Cardiac muscle cell (in vitro differentiated cells and primary cell): ENCODE data around the gene AHRR. TPM values are rescaled to one million over a fixed set of nuclear protein-coding genes. Genes with fewer than 3 reads are reported as not detected.

Experiments used
- DNase-seq, 2 donors: peaks; one replicate each; pipeline versions ENCODE4 v3.0.0 to v3.0.0-alpha.2; 2010 to 2017; ENCODE audit warnings: low read depth in 1 of 2, low spot score in 1 of 2
- H3K27ac ChIP-seq: fragments of 200-600 bp; sonication (generic); 2 replicates; pipeline ENCODE4 v1.5.1; 2016
- H3K27me3 ChIP-seq: fragments of 200-600 bp; sonication (generic); 2 replicates; pipeline ENCODE4 v1.6.0; 2016; ENCODE audit warnings: control low read depth
- H3K36me3 ChIP-seq: fragments of 200-600 bp; sonication (generic); 2 replicates; pipeline ENCODE4 v1.5.1; 2016; ENCODE audit warnings: control low read depth
- H3K4me1 ChIP-seq: fragments of 200-600 bp; sonication (generic); 2 replicates; pipeline ENCODE4 v1.8.1; 2017; ENCODE audit warnings: low read depth, mild to moderate bottlenecking, mixed run types
- H3K4me3 ChIP-seq: fragments of 200-600 bp; sonication (generic); 2 replicates; pipeline ENCODE4 v1.5.1; 2016; ENCODE audit warnings: mild to moderate bottlenecking
- H3K9me3 ChIP-seq: fragments of 200-600 bp; sonication (generic); 2 replicates; pipeline ENCODE4 v1.5.1; 2017; ENCODE audit warnings: low read depth, mild to moderate bottlenecking, control low read depth
- polyA plus RNA-seq: library from polyadenylated mRNA; unstranded; fragments of >200 nt; fragmentation: Nextera tagmentation; extraction: Ambion mirVana; gene quantifications from 2 replicates; pipeline ENCODE4 v1.2.1, GENCODE V29; 2016
- total RNA-seq: library from RNA; depleted of rRNA; stranded (reverse); fragments of >200 nt; gene quantifications from 2 replicates; pipeline ENCODE4 v1.2.3, GENCODE V29; 2016
- TF ChIP-seq, protein P1 (sequence below): IDR thresholded peaks from 2 replicates; pipeline ENCODE4 v1.5.1; 2012; ENCODE audit warnings: low read depth, mild to moderate bottlenecking, low read length

Gene AHRR
- total and polyA plus RNA-seq, 2 experiments from 2014 or later = 0.99 to 1.4 TPM

GRCh38 chr5:313265-313664, 8.2 kb upstream of the AHRR start:
- TF ChIP-seq, protein P1, sequence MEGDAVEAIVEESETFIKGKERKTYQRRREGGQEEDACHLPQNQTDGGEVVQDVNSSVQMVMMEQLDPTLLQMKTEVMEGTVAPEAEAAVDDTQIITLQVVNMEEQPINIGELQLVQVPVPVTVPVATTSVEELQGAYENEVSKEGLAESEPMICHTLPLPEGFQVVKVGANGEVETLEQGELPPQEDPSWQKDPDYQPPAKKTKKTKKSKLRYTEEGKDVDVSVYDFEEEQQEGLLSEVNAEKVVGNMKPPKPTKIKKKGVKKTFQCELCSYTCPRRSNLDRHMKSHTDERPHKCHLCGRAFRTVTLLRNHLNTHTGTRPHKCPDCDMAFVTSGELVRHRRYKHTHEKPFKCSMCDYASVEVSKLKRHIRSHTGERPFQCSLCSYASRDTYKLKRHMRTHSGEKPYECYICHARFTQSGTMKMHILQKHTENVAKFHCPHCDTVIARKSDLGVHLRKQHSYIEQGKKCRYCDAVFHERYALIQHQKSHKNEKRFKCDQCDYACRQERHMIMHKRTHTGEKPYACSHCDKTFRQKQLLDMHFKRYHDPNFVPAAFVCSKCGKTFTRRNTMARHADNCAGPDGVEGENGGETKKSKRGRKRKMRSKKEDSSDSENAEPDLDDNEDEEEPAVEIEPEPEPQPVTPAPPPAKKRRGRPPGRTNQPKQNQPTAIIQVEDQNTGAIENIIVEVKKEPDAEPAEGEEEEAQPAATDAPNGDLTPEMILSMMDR = no peak
- Histone ChIP-seq H3K4me1 (no peaks in the 10 kb centered on the region), H3K9me3 (no peaks in the 10 kb centered on the region), H3K36me3 (peaks cover 7% of the 10 kb centered on the region), H3K4me3 (no peak overlapping the region), H3K27ac (no peak overlapping the region), H3K27me3 (peaks cover under 1% of the 10 kb centered on the region)
- no peak for DNase-seq

GRCh38 chr5:313806-314376, 7.6 kb upstream of the AHRR start:
- no peak overlapping the region for H3K27ac ChIP-seq
- DNase-seq = no peak
- no peaks in the 10 kb centered on the region for H3K4me1 ChIP-seq
- H3K4me3 ChIP-seq = no peak overlapping the region
- H3K36me3 ChIP-seq = peaks cover 7% of the 10 kb centered on the region
- peaks cover 7% of the 10 kb centered on the region for H3K27me3 ChIP-seq
- no peaks in the 10 kb centered on the region for H3K9me3 ChIP-seq
- TF ChIP-seq, protein P1 = no peak

DNA sequence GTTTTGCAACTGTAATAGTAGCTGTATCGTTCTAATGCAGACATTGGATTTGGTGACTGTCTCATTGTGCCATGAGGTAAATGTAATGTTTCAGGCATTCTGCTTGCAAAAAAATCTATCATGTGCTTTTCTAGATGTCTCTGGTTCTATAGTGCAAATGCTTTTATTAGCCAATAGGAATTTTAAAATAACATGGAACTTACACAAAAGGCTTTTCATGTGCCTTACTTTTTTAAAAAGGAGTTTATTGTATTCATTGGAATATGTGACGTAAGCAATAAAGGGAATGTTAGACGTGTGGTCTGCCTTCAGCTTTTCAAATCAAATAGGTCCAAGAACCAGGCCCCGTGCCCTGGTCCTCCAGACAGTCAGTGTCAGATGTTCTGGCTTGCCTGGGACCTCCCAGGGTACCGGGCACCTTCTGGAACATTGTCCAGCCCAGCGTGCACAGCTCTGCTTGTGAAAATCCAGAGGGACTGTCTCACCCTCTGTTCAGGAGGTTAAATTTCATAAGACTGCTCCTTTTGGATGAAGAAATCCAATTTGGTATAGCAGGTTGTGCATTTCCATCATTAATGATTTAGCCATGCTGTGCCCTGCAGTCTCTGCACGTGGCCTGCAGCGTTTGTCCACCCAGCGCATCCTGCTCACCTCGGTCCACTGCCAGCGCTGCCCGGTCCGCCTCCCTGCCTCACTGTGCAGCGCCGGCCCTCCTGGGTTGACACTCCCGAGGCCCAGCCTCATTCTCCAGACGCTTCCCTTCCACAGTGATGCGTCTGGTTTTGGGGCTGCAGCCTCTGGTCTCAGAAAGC, 6.6 kb upstream of the AHRR start:
- H3K4me1 ChIP-seq = no peaks in the 10 kb centered on the region
- no peaks in the 10 kb centered on the region for H3K9me3 ChIP-seq
- H3K27ac ChIP-seq = no peak overlapping the region
- TF ChIP-seq, protein P1 = no peak
- H3K36me3 ChIP-seq = peaks cover 7% of the 10 kb centered on the region
- no peak overlapping the region for H3K4me3 ChIP-seq
- H3K27me3 ChIP-seq = peaks cover 17% of the 10 kb centered on the region
- DNase-seq = no peak

DNA sequence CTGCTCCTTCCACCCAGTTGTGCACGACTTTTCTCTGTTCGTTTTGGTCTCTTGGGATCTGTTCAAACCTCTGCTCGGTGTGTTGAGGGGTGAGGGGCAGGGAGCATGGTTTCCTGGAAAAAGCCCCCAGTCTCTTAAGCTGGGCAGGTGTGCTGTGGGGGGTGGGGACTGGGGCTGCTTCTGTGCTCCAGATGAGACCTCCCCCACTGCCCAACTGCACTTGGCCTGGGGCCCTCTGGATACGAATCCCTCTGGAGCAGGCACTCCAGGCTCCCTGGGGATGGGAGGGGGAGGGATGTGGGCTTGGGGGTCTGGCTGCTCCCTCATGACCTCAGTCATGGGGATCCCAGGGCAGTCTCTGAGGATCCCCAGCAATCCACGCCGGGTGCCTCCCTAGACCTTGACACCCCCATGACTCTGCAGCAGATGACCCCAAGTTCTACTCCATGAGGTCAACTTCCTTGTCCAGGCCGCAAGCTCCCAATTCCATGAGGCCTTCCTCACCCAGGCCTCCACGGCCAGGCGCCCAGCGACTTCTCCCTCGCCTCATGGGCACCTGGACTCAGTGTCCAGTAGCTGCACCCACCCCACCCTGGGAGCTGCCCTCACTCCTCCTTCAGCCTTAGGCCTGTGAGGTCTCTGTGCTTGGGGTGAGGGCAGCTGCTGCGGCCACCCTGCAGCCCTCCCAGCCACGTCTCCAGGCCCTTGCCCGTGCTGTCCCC, 5.9 kb upstream of the AHRR start:
- Histone ChIP-seq H3K27ac (no peak overlapping the region), H3K27me3 (peaks cover 25% of the 10 kb centered on the region), H3K4me1 (no peaks in the 10 kb centered on the region), H3K4me3 (no peak overlapping the region), H3K9me3 (no peaks in the 10 kb centered on the region), H3K36me3 (peaks cover 7% of the 10 kb centered on the region)
- DNase-seq = no peak
- TF ChIP-seq, protein P1 = no peak

DNA sequence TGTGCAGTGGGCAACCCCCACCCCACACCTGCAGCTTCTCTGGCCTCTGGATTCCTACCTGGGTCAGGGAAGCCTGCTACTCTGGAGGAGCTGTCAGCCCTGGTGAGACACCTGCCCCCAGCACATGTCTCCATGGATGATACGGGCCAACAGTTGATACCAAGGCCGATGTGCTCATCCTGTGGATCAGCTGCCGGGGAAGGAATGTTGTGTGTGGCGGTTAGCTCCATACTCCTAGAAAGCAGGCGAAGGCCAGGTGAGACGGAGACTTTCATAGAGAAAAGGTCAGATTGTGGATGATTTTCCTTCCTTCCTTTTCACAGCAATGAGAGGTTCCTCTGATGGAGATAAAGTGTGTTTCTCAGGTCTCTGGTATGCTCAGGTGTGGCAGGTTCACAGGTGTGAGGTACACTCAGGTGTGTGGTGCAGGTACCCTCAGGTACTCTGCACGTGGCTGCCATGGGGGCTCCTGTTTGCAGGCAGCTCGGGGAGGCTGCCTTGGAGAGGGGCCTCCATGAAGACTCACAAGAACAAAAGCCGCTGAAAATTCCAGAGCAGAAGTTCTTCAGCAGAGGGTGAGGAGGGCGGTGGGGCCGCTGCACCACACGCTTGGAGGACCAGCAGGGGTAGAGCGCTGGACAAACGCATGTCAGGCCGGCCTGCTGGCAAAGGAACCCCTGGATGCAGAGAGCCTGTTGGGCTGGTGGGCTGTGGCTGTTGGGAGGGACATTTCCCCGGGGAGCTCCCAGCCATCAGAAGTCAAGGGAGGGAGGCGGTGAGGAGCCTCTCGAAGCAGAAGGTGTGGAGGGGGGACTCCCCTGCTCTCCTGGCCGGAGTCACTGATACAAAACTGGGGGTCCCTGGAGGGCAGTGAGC, 5.1 kb upstream of the AHRR start:
- no peaks in the 10 kb centered on the region for H3K9me3 ChIP-seq
- no peak overlapping the region for H3K27ac ChIP-seq
- DNase-seq = no peak
- no peak overlapping the region for H3K4me3 ChIP-seq
- TF ChIP-seq, protein P1 = no peak
- H3K36me3 ChIP-seq = peaks cover 7% of the 10 kb centered on the region
- H3K4me1 ChIP-seq = no peaks in the 10 kb centered on the region
- peaks cover 33% of the 10 kb centered on the region for H3K27me3 ChIP-seq
